Transverse colon (tissue), 4 donors: ENCODE results near the gene MYO19. TPM values are rescaled to one million over a fixed set of nuclear protein-coding genes. Genes with fewer than 3 reads are reported as not detected.

Source experiments
- DNase-seq: peaks from one replicate; pipeline ENCODE4 v3.0.0-alpha.2; 2019
- H3K27ac ChIP-seq, 4 donors: fragments of 200-600 bp; sonication (generic); 2 replicates each; pipeline ENCODE4 v1.5.1; 2016 to 2018; ENCODE audit warnings: inconsistent platforms in 4 of 4
- H3K27me3 ChIP-seq: fragments of 200-600 bp; sonication (generic); 2 replicates; pipeline ENCODE4 v1.5.1; 2017; ENCODE audit warnings: inconsistent platforms
- H3K36me3 ChIP-seq, 4 donors: fragments of 200-600 bp; sonication (generic); 2 replicates each; pipeline ENCODE4 v1.5.1; 2017 to 2019; ENCODE audit warnings: inconsistent platforms in 4 of 4
- H3K4me1 ChIP-seq, 4 donors: fragments of 200-600 bp; sonication (generic); 2 replicates each; pipeline ENCODE4 v1.5.1; 2017 to 2020; ENCODE audit warnings: inconsistent platforms in 4 of 4
- H3K4me3 ChIP-seq, 4 donors: fragments of 200-600 bp; sonication (generic); 1 replicate in 1 of 4; 2 replicates in 3 of 4; pipeline versions ENCODE4 v1.5.1 to v1.6.1; 2017 to 2019; ENCODE audit warnings: inconsistent platforms in 4 of 4
- H3K9me3 ChIP-seq, 2 donors: fragments of 200-600 bp; sonication (generic); 2 replicates each; pipeline ENCODE4 v1.5.1; 2017 to 2019; ENCODE audit warnings: inconsistent platforms in 2 of 2
- CTCF ChIP-seq, 5 experiments: fragments of 200-600 bp in 3 of 5; fragments of 450-650 bp in 2 of 5; sonication (generic) in 3 of 5; IDR thresholded peaks; 1 replicate in 2 of 5; 2 replicates in 3 of 5; pipeline ENCODE4 v1.5.1; 2016 to 2017; ENCODE audit warnings: antibody characterized with exemption in 5 of 5, inconsistent platforms in 3 of 5, mild to moderate bottlenecking in 2 of 5, moderate library complexity in 1 of 5
- EP300 ChIP-seq: sonication (generic); formaldehyde crosslinking; IDR thresholded peaks from one replicate; pipeline ENCODE4 v1.6.1; 2017; ENCODE audit warnings: antibody characterized with exemption, low read depth
- POLR2A ChIP-seq: fragments of 450-650 bp; IDR thresholded peaks from one replicate; pipeline ENCODE4 v1.6.1; 2016; ENCODE audit warnings: antibody characterized with exemption, mild to moderate bottlenecking, moderate library complexity
- POLR2AphosphoS5 ChIP-seq, 3 donors: sonication (generic); formaldehyde crosslinking; IDR thresholded peaks; one replicate each; pipeline ENCODE4 v1.6.1; 2016; ENCODE audit warnings: antibody characterized with exemption in 3 of 3
- WGBS, 2 donors: methylation state at CpG; one replicate each; pipeline ENCODE4 v1.1.5; 2018; ENCODE audit warnings: low coverage in 1 of 2; 5-methylcytosine and 5-hydroxymethylcytosine counted together
- in situ Hi-C, 4 donors: fragments of 200-750 bp; cut with MboI; loops; one replicate each; pipeline versions ENCODE4 v1.15.0 to v1.15.1; 2017; ENCODE audit warnings: low sequenced_read_pairs in 3 of 4, low pct_ligation_motif_present in 1 of 4, low pct_unique_long_range_greater_than_20kb in 1 of 4
- intact Hi-C: fragments of 100-400 bp; cut with DNase I; formaldehyde crosslinking; loops from one replicate; pipeline ENCODE4 v1.15.1; 2023; ENCODE audit warnings: low total_unique reads
- total RNA-seq, 4 donors: library from RNA; depleted of rRNA; stranded (reverse); fragments of >200 nt; gene quantifications; one replicate each; pipeline ENCODE4 v1.1.0, GENCODE V29; 2016

MYO19 gene
- total RNA-seq, 4 donors from 2014 or later, result 94.2 to 230 (median 159) TPM

GRCh38 chr17:36576793-36577192 is 42.1 kb upstream of the MYO19 start:
- Histone ChIP-seq H3K27ac (no peak overlapping the region), H3K9me3 (no peaks in the 10 kb centered on the region), H3K4me3 (no peak overlapping the region), H3K36me3 (peaks cover 0 to 66% (median 24%) of the 10 kb centered on the region in 4 donors), H3K4me1 (no peaks in the 10 kb centered on the region), H3K27me3 (no peaks in the 10 kb centered on the region)
- in situ Hi-C loops (no loop called here), intact Hi-C loops (no loop called here)
- 69 to 71% methylated on average over 2 of the region's 2 CpGs for WGBS, 2 donors
- no peak for DNase-seq
- TF ChIP-seq POLR2AphosphoS5 (IDR thresholded peaks at IDR 0.05) (no peak), EP300 (no peak), POLR2A (no peak), CTCF (IDR thresholded peaks at IDR 0.05) (no peak)

GRCh38 chr17:36575028-36575427 is 40.4 kb upstream of the MYO19 start:
- no peak for DNase-seq
- Histone ChIP-seq H3K27ac (no peak overlapping the region), H3K36me3 (peaks cover 0 to 67% (median 23%) of the 10 kb centered on the region in 4 donors)

DNA sequence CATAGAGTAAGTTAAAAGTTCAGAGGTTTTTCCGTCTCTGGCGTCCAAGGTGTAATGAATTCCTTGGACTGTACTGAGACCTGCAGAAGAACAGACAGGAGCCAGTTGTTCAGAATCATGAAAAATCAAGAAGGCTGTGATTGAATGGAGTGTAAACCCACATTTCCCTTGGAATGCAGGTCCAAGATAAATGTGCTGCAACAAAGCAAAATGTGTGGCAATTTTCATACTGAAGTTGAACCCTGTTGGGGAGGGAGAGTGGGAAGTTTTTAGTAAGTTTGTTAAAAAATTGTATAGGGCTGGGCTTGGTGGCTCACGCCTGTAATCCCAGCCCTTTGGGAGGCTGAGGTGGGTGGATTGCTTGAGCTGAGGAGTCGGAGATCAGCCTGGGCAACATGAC is 31.4 kb upstream of the MYO19 start:
- DNase-seq, result no peak
- no peaks in the 10 kb centered on the region for H3K4me1 ChIP-seq
- 95 to 100% methylated on average over 4 of the region's 4 CpGs for WGBS, 2 donors
- H3K27ac ChIP-seq, result no peak overlapping the region
- H3K36me3 ChIP-seq, result peaks cover 0 to 88% (median 34%) of the 10 kb centered on the region in 4 donors
- in situ Hi-C loops, result no loop called here
- H3K27me3 ChIP-seq, result no peaks in the 10 kb centered on the region
- no peak overlapping the region for H3K4me3 ChIP-seq
- intact Hi-C loops, result no loop called here
- H3K9me3 ChIP-seq, result no peaks in the 10 kb centered on the region
- TF ChIP-seq EP300, result no peak
- TF ChIP-seq POLR2AphosphoS5 (IDR thresholded peaks at IDR 0.05), result no peak
- no peak for TF ChIP-seq POLR2A
- TF ChIP-seq CTCF (IDR thresholded peaks at IDR 0.05), result no peak

More at GRCh38 chr17:36575028-36575427, 40.4 kb upstream of the MYO19 start:
- intact Hi-C loops (no loop called here), in situ Hi-C loops (no loop called here)
- no peaks in the 10 kb centered on the region for H3K9me3 ChIP-seq
- WGBS, 2 donors, result 97% methylated on average over 12 of the region's 12 CpGs; no CpG with 5 or more reads in 1 of the 2 donors
- no peaks in the 10 kb centered on the region for H3K27me3 ChIP-seq
- H3K4me1 ChIP-seq, result no peaks in the 10 kb centered on the region
- TF ChIP-seq EP300 (no peak), POLR2A (no peak), CTCF (IDR thresholded peaks at IDR 0.05) (no peak), POLR2AphosphoS5 (IDR thresholded peaks at IDR 0.05) (no peak)
- no peak overlapping the region for H3K4me3 ChIP-seq

DNA sequence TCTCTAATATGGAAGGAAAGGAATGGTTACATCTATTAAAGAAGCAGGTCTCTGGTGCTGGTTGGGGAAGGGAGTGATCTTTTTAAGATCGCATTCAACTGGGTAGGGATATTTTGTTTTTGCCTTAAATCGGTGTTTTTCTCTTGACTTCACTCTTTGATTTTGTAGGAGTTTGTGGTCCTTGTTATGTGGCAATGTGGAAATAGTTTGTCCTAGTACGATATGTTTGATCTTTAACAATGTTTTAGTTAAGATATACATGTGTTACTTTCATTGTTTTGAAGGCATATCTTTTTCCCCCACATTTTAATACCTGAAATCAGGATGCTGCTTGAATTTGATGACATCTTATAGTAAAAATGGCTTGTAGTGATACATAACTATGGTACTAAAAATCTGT is 18.8 kb upstream of the MYO19 start:
- Histone ChIP-seq H3K4me3 (no peak overlapping the region), H3K9me3 (no peaks in the 10 kb centered on the region), H3K27ac (no peak overlapping the region), H3K27me3 (no peaks in the 10 kb centered on the region), H3K36me3 (peaks cover 0 to 24% (median 11%) of the 10 kb centered on the region in 4 donors), H3K4me1 (peaks cover 8 to 58% (median 30%) of the 10 kb centered on the region in 4 donors)
- intact Hi-C loops, result no loop called here
- 93% methylated on average over 3 of the region's 3 CpGs for WGBS, 2 donors
- in situ Hi-C loops, result no loop called here
- no peak for DNase-seq
- TF ChIP-seq EP300 (no peak), POLR2A (no peak), POLR2AphosphoS5 (IDR thresholded peaks at IDR 0.05) (no peak), CTCF (IDR thresholded peaks at IDR 0.05) (no peak)
